HG02588 (cell line): Measurements from ENCODE around the gene NDUFAF8.

Source experiments
- ATAC-seq: cut with Tn5 transposase; IDR thresholded peaks from one replicate; pipeline ENCODE4 v1.9.1; 2021; ENCODE audit warnings: mild to moderate bottlenecking, moderate library complexity; ENCODE audit not compliant: unreplicated experiment

The NDUFAF8 gene, protein sequence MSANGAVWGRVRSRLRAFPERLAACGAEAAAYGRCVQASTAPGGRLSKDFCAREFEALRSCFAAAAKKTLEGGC

DNA sequence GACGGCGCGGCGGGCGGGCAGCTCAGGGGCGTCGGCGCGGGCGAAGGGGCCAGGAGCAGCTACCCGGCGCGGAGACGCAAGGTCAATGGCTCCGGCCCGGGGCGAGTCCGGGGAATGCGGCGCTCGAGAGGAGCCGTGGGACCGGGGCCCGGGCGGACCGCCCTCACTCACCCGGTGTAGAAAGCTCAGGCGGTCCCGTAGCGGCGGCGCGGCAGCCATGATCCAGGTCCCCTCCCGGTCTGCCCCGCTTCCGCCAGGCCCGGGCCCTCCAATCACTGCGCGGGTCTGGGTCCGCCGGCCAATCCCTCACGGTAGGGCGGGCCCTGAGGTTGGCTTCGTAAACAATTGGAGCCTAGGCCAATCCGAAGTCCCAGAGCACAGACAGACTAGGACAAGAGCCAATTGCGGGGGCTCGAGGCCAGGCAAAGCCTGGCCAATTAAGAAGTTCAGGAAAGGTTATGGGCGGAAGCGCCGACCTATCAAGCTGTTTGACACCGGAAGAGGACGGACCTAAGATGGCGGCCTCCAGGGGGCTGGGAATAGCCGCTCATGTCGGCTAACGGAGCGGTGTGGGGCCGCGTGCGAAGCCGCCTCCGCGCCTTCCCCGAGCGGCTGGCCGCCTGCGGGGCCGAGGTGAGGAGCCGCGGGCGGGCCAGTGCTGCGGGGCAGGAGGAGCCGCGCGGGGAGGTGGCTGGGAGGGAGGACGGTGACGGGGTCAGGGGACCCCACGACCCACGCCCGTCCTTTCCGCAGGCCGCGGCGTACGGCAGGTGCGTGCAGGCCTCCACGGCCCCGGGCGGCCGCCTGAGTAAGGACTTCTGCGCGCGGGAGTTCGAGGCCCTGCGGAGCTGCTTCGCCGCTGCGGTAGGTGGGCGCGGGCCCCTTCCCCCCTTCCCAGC lies at the start of gene NDUFAF8, which contains the start of gene TEPSIN:
Gene NDUFAF8, plus strand, starts transcription at position 504 of the 899 bp plus-strand sequence. Its CDS starts 46 bp downstream, at position 550.
Gene TEPSIN, minus strand, starts transcription at position 241 of the 899 bp plus-strand sequence. Its CDS starts 22 bp downstream, at position 219.
- peak; percentile 87 for ATAC-seq

DNA sequence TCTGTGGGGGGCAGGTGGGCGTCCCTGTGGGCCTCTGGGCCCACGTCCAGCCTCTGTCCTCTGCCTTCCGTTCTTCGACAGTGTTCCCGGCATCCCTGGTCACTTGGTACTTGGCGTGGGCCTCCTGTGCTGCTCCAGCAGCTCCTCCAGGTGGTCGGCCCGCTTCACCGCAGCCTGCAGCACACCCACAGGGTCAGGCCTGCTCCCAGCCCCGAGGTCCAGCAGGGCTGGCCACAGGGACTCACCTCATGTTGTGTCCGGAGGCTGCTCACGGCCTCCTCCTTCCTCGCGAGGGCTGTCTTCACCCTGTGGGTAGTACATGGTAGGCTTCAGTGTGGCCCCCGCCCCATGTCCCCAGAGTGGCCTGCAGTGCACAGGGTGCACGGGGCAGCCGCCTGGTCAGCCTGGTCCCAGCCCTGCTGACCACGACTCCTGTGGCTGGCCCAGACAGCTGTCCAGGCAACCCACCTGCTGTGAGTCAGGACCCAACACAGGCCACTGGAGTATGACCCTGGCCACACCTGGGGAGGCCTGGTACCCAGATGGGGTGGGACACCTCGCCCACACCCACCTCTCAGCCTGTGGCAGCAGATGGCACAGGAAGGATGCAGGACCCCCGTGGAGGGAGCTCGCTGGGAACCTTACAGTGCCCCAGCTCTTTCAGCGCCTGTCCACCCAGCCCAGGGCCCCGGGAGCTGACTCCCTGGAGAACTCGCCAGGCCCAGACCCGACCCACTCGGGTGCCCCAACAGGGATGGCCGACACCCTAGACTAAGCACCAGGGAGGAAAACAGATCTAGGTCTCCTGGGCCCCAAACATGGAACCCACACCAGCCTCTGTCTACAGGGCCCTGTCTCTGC lies 49.2 kb upstream of the NDUFAF8 start:
- ATAC-seq = no peak

DNA sequence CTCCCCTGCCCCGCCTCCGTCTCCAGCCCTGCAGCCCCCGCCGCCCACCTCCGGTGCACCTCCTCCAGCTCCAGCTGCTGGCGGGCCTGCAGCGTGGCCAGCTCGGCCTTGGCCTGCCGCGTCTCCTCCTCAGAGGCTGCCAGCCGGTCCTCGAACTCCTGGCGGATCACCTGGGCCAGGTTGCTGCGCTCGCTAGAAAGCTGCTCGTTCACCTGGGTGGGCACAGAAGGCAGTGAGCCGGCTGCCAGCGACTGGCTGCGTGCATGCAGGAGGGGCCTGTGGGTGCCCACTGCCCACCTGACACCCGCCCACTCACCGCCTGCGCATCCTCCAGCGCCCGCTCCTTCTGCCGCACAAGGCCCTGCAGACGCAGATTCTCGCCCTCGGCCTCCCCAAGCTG lies 48.5 kb upstream of the NDUFAF8 start:
- no peak for ATAC-seq

DNA sequence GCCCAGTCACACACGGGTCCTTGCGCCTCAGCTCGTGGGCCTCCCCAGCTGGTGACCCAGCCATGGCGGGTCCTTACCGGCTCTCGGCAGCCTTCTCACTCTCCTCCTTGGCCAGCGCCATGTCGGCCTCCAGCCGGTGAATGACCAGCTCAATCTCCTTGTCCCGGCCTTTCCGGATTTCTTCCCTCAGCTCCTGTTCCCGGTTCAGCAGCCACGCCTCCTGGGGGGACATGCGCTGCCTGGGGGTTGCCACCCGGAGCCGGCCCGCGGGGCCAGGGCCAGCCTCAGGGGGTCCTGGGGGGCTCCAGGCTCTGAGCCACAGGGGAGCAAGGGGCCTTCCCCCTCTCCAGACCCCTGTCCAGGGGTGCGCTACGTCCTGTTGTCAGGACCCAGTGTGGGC lies 48.0 kb upstream of the NDUFAF8 start:
- ATAC-seq = no peak

DNA sequence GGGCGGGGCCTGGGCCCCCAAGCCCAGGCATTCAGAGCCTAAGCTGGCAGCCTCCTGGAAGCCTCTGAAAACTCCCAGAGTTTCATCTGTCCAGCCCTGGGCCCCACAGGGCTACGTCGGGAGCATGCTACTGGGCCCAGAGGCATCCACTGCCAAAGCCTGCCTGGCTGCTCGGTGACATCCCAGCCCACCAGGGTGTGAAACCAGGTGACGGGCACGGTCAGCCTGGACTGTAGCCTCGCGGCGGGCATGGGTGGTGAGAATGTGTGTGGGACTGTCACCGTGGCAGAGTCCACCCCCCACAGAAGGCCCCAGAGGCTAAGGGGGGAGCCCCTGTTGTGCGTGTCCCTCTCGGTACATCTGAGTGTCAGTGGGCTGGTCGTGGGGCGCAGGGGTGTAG lies 47.5 kb upstream of the NDUFAF8 start:
- no peak for ATAC-seq

DNA sequence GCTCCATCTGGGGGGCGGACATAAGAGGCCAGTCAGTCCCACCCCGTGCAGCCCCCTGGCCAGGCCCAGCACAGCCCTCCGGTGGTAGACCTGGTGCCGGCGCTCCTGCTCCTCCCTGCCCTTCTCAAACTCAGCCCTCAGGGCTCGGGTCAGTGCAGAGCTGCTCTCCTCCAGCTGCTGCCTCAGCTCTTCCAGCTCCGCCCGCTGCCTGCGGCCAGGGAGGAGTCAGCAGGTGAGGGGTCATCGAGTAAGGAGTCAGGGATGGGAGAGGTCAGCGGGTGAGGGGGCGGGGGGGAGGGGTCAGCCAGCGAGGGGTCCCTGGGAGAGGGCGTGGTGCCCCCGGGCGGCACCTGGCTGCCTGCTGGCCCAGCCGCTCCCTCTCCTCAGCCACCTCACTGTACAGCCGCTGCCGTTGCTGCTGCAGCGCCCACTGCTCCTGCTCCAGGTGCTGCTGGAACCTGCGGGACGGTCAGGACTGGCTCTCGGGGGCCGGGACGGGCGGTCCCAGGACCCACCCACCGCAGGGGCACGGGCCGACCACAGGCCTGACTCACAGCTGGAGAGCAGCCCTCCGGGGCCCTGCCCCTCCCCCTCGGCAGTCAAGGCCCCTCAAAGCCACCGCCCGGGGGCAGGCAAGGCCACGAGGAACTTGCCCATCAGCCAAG lies 46.6 kb upstream of the NDUFAF8 start:
- no peak for ATAC-seq

DNA sequence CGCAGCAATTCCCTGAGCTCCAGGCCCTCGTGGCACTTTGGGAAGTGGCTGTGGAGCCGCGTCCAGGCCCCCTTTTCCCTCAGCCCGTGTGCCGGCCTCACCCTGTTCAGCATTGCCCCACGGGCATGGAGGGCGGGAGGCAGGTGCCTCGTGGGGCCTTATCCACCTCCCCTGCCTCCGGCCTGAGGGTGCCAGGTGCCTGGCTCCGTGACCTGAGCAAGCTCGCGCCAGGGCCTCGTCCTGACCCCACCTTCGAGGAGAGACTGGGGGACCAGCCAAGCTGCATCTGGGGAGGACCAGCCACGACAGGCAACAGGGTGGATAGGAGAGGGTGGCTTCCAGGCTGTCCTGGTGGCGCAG lies 46.1 kb upstream of the NDUFAF8 start:
- ATAC-seq = no peak

DNA sequence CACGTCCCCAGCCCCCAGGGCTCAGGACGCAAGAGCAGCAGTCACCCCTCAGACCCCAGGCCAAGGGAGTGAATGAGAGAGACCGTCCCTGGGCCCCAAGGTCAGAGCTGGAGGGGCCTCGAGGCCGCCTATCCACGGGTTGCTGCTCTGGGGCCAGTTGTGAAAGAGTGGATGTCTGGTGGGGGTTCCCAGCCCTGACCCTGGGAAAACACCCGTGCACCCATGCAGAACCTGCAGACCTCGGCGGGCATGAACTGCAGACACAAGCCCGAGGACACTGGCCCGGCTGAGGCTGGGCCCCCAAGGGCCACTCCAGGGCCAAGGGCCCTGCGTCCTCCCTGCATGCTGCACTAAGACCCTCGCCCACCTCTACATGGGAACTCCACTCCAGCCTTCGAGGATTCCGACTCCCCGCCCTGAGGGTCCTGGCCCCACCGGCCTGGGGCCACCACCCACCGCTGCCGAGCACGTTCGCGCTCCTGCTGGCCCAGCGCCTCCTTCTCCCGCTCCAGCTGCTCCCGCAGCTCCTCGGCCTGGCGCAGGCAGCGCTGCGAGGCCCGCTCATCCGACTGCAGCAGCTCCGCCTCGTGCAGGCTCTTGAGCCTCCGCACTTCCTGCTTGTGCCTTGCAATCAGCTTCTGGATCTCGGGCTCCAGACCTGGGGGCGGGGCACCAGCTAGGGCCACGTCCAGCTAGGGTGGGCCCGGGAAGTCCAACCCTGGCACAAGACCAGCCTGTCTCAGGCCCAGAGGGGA lies 45.5 kb upstream of the NDUFAF8 start:
- no peak for ATAC-seq

DNA sequence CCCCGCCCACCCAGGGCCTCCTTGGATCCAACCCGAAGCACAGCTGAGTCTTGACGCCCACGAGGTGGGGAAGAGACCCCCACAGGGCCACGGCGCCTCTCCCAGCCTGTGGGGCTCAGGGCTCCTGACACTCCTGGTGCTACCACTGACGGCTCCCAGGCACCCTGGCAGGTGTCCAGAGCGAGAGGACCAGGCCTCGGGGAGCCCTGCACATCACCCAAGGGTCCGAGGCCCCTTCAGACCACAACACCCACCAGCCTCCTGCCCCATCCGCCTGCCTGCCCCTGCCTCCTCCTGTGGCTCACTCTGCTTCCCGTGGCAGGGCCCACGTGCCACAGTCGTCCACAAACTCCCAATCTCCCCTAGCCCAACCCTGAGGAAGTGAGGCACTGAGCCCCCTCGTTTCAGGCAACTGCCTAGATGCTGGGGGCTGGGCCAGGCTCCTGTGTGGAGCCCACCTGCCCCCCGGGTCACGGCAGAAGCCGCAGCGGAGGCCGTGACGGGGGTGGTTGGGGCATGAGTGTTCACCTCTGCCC lies 44.8 kb upstream of the NDUFAF8 start:
- no peak for ATAC-seq

DNA sequence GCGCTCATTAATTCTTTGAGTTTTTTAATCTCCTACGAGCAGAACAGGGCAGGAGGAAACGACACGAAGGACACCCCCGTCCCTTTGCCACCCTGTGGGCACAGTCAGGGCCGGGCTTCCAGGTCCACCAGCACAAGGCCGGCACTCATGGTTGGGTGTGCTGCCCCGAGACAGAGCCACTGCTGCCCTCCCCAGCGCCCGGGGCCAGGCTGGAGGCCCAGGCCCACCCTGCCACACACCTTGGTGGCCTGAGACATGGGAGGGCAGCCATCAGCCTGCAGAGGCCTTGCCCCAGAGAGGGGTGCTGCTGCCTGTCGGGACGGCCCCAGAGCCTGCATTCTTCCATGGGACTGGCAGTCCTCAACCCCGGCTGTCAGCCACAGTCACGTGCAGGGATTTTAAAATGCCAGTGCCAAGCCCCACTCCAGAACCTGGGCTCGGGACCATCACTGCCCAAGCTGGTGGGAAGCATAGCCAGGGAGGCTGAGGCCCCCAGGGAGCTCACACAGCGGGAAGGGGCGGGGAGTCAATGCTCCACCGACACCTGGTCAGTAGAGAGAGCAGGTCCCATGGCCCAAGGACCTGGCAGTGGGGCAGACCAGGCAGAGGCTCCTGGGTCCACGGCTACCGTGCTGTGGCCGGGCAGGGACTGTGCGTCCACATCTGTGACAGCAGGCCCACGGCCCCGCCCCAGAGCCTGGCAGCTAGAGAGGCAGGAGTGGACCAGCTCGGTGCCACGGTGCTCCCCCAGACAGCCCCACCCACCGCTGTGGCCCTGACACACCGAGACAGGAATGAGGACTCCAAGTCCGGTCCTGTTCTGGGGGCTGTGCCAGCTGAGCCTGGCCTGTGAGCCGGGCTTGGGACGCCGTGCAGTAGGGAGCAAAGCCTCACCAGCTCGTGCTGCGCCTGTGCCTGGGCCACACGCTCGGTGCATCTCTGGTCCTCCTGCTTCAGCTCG lies 43.9 kb upstream of the NDUFAF8 start:
- ATAC-seq = no peak

DNA sequence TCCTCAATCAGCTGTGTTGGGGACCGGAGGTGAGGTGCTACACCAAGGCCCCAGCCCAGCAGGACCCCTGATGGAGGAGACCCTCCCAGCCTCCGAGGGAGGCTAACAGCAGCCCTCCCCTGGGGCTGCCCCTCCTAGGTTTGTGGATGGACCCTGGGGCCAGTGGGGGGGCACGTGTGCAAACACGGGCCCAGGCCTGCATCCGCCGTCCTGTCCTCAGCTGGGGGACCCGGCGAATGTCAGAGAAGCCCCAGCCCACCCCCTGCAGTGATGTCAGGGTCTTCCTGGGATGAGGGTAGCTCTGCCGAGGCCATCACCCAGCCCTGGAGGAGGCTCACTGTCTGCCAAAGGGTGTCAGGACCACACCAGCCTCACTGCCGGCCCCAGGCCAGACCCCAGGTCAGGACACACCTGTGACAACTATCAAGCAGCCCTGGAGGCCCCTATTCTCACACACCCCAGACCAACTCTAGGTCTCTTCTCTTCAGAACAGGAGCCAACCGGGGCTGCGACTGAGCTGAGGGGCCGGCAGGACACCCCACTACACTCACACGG lies 43.1 kb upstream of the NDUFAF8 start:
- ATAC-seq = no peak

DNA sequence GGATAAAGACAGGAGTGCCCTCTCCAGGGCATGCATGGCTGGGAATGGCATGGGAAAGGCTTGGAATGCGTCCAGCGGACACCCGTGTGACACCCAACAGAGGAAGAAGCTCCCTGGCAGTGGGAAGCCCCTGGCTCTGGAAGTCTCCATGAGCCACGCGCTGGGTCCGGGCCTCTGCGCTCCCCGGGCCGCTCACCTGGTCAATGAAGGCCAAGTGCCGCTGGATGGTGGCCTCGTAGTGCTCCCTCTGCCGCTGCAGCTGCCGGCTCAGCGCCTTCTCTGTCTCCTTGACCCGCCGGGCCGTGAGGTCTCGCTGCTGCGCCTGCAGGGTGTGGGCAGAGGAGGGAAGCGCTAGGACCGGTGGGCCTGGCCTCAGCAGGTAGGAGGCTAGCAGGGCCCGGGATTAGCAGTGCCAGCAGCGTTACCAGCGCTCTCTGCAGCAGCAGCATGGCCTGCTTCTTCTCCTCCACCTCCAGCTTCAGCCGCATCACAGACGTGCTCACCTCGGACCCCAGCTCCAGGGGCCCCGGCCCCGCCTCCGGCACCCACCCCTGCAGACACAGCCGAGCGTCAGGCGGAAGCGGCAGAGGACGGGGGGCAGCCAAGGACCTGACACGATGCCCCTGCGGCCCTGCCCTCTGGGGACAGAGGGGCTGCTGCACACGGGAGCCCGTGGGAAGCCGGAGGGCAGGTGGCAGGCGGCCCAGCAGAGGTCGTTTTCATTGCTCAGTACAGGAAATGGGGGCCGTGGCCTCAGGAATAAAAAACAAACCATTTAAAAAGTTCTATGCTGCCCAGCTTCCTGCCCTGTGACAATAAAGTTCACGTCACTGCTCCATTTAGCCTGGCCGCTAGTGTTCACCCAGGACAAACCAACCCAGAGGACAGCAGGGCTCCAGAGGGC lies 42.4 kb upstream of the NDUFAF8 start:
- no peak for ATAC-seq

DNA sequence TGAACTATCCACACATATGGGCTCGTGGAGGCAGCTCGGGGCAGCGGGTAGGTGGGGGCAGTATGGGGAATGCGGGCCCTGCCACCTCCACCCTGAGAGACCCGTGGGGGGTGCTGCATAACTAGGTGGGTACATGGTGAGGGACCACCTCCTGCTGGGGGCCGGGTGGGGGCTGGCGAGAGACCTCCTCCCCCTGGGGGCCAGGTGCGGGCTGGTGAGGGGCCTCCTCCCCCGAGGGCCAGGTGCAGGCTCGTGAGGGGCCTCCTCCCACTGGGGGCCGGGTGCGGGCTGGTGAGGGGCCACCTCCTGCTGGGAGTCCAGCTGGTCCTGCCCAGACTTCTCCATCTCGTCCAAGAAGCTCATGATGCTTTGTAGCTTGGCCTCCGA lies 41.7 kb upstream of the NDUFAF8 start:
- ATAC-seq = no peak

DNA sequence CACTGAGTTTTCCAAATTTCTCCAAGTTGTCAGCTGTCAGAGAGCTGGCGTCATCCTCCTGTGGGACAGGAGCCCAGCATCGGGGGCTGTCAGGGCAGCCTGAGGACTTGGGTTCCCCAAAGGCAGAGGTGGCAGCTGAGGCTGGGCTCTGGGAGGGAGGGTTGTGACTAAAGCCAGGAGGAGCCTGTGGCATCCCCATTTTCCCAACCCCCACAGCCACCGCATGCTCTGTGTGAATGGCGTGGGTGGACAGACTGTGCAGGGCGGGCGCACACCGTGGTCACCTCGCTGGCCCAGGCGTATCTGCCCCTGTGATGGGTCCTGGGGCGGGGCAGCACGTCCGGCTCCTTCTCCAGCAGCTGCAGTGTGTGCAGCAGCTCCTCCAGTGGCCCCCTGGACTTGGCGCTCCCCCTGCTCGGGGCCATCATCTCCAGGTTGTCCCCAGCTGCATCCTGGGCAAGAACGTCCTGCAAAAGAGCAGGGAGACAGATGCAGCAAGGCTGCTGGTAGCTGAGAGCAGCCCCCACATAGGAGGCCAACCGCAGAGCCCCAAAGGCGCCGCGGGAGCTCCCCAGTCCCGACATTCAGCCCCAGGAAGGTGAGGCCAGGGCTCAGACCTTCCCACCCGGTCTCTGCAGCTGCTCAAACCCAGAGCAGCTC lies 41.2 kb upstream of the NDUFAF8 start:
- no peak for ATAC-seq

DNA sequence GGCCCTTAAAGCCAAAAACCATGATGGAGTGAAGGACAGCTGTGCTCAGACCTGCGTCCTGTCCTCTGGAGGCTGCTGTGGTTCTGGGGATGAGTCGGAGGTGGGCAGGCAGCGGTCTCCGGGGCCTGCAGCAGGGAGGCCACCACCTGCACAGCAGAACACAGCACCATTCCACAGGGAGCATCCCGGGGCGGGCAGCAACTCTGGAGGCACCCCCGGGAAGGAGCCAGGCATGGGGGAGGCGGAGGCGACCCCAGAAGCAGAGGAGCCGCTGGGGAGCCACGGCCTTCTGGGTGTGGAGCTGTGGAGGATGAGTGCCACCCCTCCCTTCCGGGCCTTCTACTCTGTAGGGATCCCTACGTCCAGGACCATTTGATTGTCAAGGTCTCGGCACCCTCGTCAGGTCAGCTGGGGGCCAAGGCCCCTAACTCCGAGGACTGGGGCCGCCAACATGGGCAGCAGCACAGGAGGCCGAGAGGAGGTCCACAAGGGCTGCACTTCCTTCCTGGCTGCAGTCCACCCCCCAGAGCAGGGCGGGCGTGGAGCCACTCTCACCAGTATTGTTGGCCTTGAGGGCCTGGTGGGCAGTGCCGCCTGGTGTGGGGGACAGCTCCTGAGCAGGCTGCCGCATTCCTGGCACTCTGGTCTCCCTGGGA lies 40.2 kb upstream of the NDUFAF8 start:
- ATAC-seq = no peak

DNA sequence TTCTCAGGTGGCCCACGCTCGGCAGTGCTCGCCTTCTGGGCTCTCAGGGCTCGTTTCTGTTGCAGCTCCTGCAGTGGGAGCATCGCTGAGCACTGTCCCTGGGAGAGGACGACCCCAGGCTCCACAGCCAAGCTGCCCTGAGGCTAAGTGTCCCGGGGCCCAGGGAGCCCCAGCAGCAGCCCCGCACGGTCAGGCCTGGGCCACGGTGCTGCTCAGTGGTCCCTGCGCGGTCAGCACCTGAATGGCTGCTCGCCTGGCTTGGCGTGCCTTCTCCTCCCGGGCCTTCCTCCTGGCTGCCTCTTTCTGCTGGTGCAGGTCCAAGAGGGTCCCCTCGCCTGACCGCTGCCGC lies 39.7 kb upstream of the NDUFAF8 start:
- no peak for ATAC-seq

DNA sequence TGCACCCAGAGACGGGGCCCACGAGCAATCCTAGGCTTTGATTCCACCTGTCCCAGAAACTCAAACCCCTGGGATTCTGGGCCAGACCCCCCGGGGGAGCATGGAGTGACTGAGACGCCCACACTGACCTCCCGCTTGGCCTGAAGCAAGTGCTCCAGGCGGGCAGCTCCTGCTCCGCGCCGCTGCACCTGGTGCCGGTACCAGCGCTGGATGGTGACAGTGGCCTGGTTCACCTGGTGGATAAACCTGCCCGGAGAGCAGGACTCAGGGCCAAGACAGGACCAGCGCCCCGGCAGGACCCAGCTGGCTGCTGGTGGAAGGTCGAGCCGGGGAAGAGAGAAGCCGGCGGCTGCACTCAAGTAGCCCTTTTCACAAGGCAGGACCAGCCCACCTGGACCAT lies 38.9 kb upstream of the NDUFAF8 start:
- ATAC-seq = no peak
